Activated CD4-positive, alpha-beta T cell treated with anti-CD3 and anti-CD28 coated beads, Interleukin-2, amount 50 U/mL, for 4 hours (primary cell): ENCODE results near the gene GTF2I.
"Not testable (repeated sequence)": the region's sequence is repeated elsewhere in the genome, so short reads cannot be mapped to it uniquely, and the experiment has no call there.

Experiments used
- DNase-seq, 2 experiments: peaks; one replicate each; pipeline ENCODE4 v3.0.0-alpha.2; 2020

GTF2I gene

GRCh38 chr7:74718336-74718735 lies 60.8 kb downstream of the GTF2I start:
- no peak for DNase-seq

- no peak for DNase-seq
These were observed 64.6 kb downstream of the GTF2I start for GRCh38 chr7:74722153-74722552.

GRCh38 chr7:74725840-74726239 lies 68.3 kb downstream of the GTF2I start:
- DNase-seq, result no peak

GRCh38 chr7:74726309-74727101 lies 69.0 kb downstream of the GTF2I start:
- no peak for DNase-seq

DNA sequence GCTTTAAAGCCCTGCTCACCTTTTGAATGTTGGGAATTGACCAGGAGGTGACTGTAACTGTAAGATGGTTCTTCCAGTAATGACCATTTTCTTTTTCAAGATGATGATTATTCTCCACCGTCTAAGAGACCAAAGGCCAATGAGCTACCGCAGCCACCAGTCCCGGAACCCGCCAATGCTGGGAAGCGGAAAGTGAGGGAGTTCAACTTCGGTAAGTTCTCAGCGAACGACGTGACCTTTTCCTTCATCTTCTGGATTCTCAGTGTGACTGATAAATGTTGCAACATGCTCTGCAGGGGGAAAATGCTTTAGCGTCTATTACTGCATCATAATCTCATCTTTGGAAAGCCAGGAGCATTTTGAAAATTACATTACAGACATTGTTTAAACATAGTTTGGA lies 71.2 kb downstream of the GTF2I start:
- not testable (repeated sequence) for DNase-seq

- not testable (repeated sequence) for DNase-seq
These were observed 72.7 kb downstream of the GTF2I start for GRCh38 chr7:74730186-74730585.

GRCh38 chr7:74739974-74740703 lies 82.6 kb downstream of the GTF2I start:
- DNase-seq, result not testable (repeated sequence)

- DNase-seq, result not testable (repeated sequence)
These were observed 86.5 kb downstream of the GTF2I start for GRCh38 chr7:74743936-74744557.

DNA sequence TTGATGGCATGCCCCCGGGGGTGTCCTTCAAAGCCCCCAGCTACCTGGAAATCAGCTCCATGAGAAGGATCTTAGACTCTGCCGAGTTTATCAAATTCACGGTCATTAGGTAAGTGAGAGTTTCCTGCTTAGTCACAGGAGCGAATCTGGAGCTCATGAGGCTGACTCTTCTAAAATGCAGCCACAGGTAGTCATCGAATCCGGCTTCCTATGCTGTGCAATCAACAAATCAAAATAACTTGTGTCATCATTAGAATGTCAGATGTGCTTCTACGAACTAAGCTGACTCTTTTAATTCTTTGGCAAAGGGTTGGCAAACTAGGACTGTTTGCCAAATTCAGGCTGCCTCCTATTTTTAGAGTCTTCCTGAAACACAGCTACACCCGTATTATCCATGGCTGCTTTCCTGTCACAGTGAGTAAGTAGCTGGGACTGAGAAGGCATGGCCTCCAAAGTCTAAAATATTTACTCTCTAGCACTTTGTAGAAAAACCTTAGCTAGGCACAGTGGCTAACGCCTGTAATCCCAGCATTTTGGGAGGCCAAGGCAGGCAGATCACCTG lies 96.5 kb downstream of the GTF2I start:
- not testable (repeated sequence) for DNase-seq

GRCh38 chr7:74756673-74757072 lies 99.2 kb downstream of the GTF2I start:
- not testable (repeated sequence) for DNase-seq

DNA sequence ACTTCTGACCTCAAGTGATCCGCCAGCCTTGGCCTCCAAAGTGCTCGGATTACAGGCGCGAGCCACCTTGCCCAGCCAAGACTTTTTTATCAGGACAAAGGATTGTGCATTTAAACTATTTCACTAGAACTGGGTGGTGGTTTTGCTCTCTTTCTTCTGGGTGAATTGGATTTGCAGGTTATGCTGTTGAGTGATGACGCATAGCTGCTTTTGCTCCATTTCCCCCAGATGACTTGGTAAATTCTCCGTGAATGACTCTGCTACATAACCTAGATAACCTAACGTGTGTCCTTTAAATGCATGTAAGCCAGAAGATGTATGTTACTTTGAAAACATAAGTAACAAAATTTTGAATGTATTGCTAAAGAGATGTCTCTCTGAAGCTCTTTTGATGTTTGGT lies 100.8 kb downstream of the GTF2I start:
- not testable (repeated sequence) for DNase-seq

GRCh38 chr7:74758982-74759381 lies 101.5 kb downstream of the GTF2I start:
- DNase-seq, result not testable (repeated sequence)

GRCh38 chr7:74765205-74765918 lies 107.8 kb downstream of the GTF2I start:
- not testable (repeated sequence) for DNase-seq

GRCh38 chr7:74766509-74766908 lies 109.0 kb downstream of the GTF2I start:
- not testable (repeated sequence) for DNase-seq

- DNase-seq, result not testable (repeated sequence)
These were observed 109.5 kb downstream of the GTF2I start for GRCh38 chr7:74766991-74767390.

DNA sequence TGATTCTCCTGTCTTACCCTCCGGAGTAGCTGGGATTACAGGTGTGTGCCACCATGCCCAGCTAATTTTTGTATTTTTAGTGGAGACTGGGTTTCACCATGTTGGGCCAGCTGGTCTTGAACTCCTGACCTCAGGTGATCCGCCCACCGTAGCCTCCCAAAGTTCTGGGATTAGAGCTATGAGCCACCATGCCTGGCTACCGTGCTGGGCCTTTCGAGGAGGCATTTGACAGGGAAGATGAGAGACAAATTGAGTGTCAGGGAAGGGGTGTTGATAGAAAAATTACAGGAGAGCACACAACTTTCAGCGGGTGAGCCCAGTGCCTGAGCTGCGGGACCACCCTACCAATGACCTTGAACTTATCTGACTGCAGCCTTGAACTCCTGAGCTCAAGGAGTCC lies 112.5 kb downstream of the GTF2I start:
- not testable (repeated sequence) for DNase-seq

- DNase-seq, result not testable (repeated sequence)
These were observed 114.6 kb downstream of the GTF2I start for GRCh38 chr7:74772093-74772492.

DNA sequence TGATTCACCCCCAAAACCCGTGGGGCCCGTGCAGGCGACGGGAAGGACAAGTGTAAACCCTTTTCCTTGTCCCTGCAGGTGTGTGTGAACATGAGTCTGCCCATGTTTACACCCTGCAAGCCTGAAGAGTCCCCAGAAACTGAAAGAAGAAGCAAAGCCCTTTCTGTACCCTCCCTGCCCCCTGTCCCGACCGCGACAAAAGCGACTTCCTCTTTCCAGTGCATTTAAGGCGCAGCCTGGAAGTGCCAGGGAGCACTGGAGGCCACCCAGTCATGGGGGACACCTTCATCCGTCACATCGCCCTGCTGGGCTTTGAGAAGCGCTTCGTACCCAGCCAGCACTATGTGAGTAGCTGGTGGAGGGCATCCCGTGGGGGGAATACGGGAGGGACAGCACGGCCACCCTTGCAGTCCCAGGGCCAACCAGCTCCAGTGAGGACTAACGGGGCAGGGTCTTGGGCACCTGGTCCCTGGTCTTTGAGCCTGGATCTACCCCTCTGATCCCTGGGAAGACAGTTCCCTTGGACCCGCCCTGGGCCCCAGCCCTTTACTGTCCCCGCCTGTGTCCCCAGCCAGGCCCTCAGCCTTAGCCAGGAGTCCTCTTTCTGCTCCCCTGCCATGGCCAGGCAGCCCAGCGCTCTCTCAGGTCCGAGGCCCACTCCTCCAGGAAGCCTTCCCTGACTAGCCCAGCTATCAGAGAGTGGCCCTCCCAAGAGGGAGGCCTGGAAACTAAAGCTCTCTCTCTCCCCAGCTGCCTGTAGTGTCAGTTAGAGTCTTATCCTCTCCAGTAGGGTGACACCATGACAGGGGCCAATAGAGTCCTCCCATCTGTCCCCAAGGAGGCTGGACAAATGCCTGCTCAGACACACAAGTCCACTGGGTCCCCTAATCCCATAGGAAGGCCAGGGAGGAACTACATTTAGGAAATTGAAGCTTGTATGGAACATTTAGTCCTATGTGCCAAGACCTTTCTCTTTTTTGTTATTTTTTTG lies 116.5 kb downstream of the GTF2I start, which contains the start of gene NCF1:
TSS of gene NCF1 (plus strand) at position 252 of the 991 bp plus-strand sequence. CDS start at position 273, 21 bp downstream.
- DNase-seq, result not testable (repeated sequence)

DNA sequence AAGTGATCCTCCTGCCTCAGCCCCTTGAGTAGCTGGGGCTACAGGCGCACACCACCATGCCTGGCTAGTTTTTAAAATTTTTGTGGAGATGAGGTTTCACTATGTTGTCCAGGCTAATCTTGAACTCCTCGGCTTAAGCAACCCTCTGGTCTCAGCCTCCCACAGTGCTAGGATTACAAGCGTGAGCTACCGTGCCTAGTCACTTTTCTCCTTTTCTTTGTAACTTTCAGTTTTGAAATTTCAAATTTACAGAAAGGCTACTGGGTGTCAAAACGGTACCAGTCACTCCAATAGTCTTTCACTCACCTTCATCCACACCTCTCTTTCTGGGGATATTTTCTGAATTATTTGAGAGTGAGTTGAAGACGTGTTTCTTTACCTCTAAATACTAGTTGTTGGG lies 117.6 kb downstream of the GTF2I start:
- not testable (repeated sequence) for DNase-seq

DNA sequence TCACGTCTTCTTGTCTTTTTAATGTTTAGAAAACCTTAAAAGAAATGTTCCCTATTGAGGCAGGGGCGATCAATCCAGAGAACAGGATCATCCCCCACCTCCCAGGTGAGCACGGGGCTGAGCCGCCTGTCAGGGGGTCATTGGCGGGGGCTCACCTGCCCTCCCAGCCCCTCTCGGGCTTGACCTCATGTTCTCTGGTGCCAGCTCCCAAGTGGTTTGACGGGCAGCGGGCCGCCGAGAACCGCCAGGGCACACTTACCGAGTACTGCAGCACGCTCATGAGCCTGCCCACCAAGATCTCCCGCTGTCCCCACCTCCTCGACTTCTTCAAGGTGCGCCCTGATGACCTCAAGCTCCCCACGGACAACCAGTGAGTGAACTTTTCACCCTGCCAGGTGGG lies 121.5 kb downstream of the GTF2I start:
- DNase-seq, result not testable (repeated sequence)

- not testable (repeated sequence) for DNase-seq
These were observed 124.2 kb downstream of the GTF2I start for GRCh38 chr7:74781746-74782145.
